ENCODE results near the gene TRAF2. TPM values are rescaled to one million over a fixed set of nuclear protein-coding genes. Genes with fewer than 3 reads are reported as not detected.

TRAF2 gene
- total RNA-seq, 1 donor from 2014 or later: 14.4 TPM

DNA sequence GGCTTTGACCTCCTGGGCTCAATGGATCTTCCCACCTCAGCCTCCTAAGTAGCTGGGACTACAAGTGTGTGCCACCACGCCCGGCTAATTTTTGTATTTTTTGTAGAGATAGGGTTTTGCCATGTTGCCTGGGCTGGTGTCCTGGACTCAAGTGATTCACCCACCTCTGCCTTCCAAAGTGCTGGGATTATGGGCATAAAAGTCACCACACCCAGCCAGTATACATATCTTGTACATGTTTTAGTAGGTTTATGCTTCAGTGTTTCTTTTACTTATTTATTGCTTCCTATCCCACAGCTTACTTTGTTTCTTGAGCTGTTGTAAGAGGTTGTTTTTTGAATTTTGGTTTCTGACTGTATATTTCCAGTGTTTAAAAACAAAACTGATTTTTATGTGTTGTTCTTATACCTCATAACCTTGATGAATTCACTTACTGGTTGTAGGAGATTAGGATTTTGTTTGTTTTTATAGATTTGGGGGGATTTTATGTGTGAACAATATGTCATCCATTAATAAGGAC, 45.4 kb downstream of the TRAF2 start:
- no peaks in the 10 kb centered on the region for H3K36me3 ChIP-seq (ENCODE audit: insufficient read depth, low read length)
- peaks cover 3% of the 10 kb centered on the region for H4K20me1 ChIP-seq (ENCODE audit: insufficient read depth, low read length)
- no peak overlapping the region for H3K4me2 ChIP-seq (ENCODE audit: low read length)
- DNase-seq (ENCODE audit: low read depth) (no peak), FAIRE-seq (no peak)
- H3K4me3 ChIP-seq (ENCODE audit: insufficient read depth, low read depth, low read length): no peak overlapping the region
- TF ChIP-seq, protein P1, sequence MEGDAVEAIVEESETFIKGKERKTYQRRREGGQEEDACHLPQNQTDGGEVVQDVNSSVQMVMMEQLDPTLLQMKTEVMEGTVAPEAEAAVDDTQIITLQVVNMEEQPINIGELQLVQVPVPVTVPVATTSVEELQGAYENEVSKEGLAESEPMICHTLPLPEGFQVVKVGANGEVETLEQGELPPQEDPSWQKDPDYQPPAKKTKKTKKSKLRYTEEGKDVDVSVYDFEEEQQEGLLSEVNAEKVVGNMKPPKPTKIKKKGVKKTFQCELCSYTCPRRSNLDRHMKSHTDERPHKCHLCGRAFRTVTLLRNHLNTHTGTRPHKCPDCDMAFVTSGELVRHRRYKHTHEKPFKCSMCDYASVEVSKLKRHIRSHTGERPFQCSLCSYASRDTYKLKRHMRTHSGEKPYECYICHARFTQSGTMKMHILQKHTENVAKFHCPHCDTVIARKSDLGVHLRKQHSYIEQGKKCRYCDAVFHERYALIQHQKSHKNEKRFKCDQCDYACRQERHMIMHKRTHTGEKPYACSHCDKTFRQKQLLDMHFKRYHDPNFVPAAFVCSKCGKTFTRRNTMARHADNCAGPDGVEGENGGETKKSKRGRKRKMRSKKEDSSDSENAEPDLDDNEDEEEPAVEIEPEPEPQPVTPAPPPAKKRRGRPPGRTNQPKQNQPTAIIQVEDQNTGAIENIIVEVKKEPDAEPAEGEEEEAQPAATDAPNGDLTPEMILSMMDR (IDR thresholded peaks at IDR 0.05; ENCODE audit: insufficient read depth, low read depth, low read length): no peak
- TF ChIP-seq EZH2 (IDR thresholded peaks at IDR 0.05; ENCODE audit: insufficient read depth, low read length): no peak
- no peaks in the 10 kb centered on the region for H3K79me2 ChIP-seq (ENCODE audit: insufficient read depth, low read length)
- no peaks in the 10 kb centered on the region for H3K27me3 ChIP-seq (ENCODE audit: insufficient read depth, low read length)
- H3K9me3 ChIP-seq (ENCODE audit: insufficient read depth, low read depth, low read length): no peaks in the 10 kb centered on the region
- Mint-ChIP-seq H3K27me3 (ENCODE audit: low read depth, unreplicated experiment) (no peaks in the 10 kb centered on the region), H3K36me3 (ENCODE audit: low read depth, unreplicated experiment) (peaks cover 21% of the 10 kb centered on the region), H3K4me1 (ENCODE audit: low read depth, unreplicated experiment) (no peaks in the 10 kb centered on the region), H3K27ac (ENCODE audit: unreplicated experiment) (no peak overlapping the region), H3K4me3 (ENCODE audit: unreplicated experiment) (no peak overlapping the region), H3K9me3 (ENCODE audit: unreplicated experiment) (peaks cover 7% of the 10 kb centered on the region)
- H2AFZ ChIP-seq (ENCODE audit: low read depth, low read length): no peak overlapping the region
- H3K27ac ChIP-seq (ENCODE audit: low read depth, low read length): no peak overlapping the region
- H3K9ac ChIP-seq (ENCODE audit: low read length): no peak overlapping the region
- peaks cover 6% of the 10 kb centered on the region for H3K4me1 ChIP-seq (ENCODE audit: insufficient read depth, low read length)

DNA sequence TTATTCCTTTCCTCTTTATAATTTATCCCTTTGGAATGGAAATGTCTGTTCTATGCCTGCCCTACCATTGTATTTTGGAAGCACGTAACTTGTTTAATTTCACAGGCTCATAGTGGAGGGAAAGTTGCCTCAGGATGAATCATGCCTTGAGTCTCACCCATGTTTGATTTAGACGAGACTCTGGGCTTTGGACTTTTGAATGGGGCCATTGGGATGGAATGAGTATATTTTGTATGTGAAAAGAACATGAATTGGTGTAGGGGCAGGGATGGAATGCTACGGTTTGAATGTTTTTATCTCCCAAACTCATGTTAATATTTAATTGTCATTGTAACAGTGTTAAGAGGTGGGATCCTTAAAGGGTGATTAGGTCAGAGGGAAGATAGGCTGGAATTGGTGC, 48.0 kb downstream of the TRAF2 start:
- H3K4me1 ChIP-seq (ENCODE audit: insufficient read depth, low read length): no peaks in the 10 kb centered on the region
- FAIRE-seq (no peak), DNase-seq (ENCODE audit: low read depth) (no peak)
- Mint-ChIP-seq H3K27me3 (ENCODE audit: low read depth, unreplicated experiment) (no peaks in the 10 kb centered on the region), H3K27ac (ENCODE audit: unreplicated experiment) (no peak overlapping the region), H3K9me3 (ENCODE audit: unreplicated experiment) (peaks cover 7% of the 10 kb centered on the region), H3K36me3 (ENCODE audit: low read depth, unreplicated experiment) (peaks cover 16% of the 10 kb centered on the region), H3K4me1 (ENCODE audit: low read depth, unreplicated experiment) (no peaks in the 10 kb centered on the region), H3K4me3 (ENCODE audit: unreplicated experiment) (no peak overlapping the region)
- TF ChIP-seq, protein P1 (IDR thresholded peaks at IDR 0.05; ENCODE audit: insufficient read depth, low read depth, low read length): no peak
- no peak for TF ChIP-seq EZH2 (IDR thresholded peaks at IDR 0.05; ENCODE audit: insufficient read depth, low read length)
- H3K27me3 ChIP-seq (ENCODE audit: insufficient read depth, low read length): no peaks in the 10 kb centered on the region
- H3K4me3 ChIP-seq (ENCODE audit: insufficient read depth, low read depth, low read length): no peak overlapping the region
- no peaks in the 10 kb centered on the region for H3K36me3 ChIP-seq (ENCODE audit: insufficient read depth, low read length)
- H3K9ac ChIP-seq (ENCODE audit: low read length): no peak overlapping the region
- peaks cover 10% of the 10 kb centered on the region for H4K20me1 ChIP-seq (ENCODE audit: insufficient read depth, low read length)
- H3K27ac ChIP-seq (ENCODE audit: low read depth, low read length): no peak overlapping the region
- no peaks in the 10 kb centered on the region for H3K9me3 ChIP-seq (ENCODE audit: insufficient read depth, low read depth, low read length)
- H2AFZ ChIP-seq (ENCODE audit: low read depth, low read length): no peak overlapping the region
- H3K4me2 ChIP-seq (ENCODE audit: low read length): no peak overlapping the region
- H3K79me2 ChIP-seq (ENCODE audit: insufficient read depth, low read length): no peaks in the 10 kb centered on the region

DNA sequence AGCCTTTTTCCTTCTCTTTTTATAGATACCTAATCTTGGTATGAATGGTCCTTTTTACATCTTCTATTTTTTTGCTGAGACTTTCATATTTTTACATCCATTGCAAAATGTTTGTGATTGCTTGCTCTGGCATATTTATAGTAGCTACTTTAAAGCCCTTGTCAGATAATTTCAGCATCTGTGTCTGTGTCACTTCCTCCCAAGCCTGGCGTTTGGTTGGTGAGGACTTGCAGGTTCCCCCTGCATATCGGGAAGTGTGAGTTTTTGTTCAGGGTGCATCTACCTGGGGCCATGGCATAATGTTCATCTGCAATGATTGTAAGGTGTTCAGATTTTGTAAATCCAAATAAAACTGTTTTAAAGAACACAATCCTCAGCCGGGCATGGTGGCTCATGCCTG, 49.3 kb downstream of the TRAF2 start:
- Histone ChIP-seq H3K4me1 (ENCODE audit: insufficient read depth, low read length) (no peaks in the 10 kb centered on the region), H3K79me2 (ENCODE audit: insufficient read depth, low read length) (peaks cover 10% of the 10 kb centered on the region), H3K9me3 (ENCODE audit: insufficient read depth, low read depth, low read length) (no peaks in the 10 kb centered on the region), H3K9ac (ENCODE audit: low read length) (no peak overlapping the region), H3K4me2 (ENCODE audit: low read length) (no peak overlapping the region), H3K27me3 (ENCODE audit: insufficient read depth, low read length) (no peaks in the 10 kb centered on the region), H2AFZ (ENCODE audit: low read depth, low read length) (no peak overlapping the region), H3K4me3 (ENCODE audit: insufficient read depth, low read depth, low read length) (no peak overlapping the region), H3K27ac (ENCODE audit: low read depth, low read length) (no peak overlapping the region), H3K36me3 (ENCODE audit: insufficient read depth, low read length) (no peaks in the 10 kb centered on the region), H4K20me1 (ENCODE audit: insufficient read depth, low read length) (peaks cover 20% of the 10 kb centered on the region)
- Mint-ChIP-seq H3K4me1 (ENCODE audit: low read depth, unreplicated experiment) (no peaks in the 10 kb centered on the region), H3K36me3 (ENCODE audit: low read depth, unreplicated experiment) (peaks cover 11% of the 10 kb centered on the region), H3K9me3 (ENCODE audit: unreplicated experiment) (peaks cover 7% of the 10 kb centered on the region), H3K27me3 (ENCODE audit: low read depth, unreplicated experiment) (no peaks in the 10 kb centered on the region), H3K4me3 (ENCODE audit: unreplicated experiment) (no peak overlapping the region), H3K27ac (ENCODE audit: unreplicated experiment) (no peak overlapping the region)
- FAIRE-seq (no peak), DNase-seq (ENCODE audit: low read depth) (no peak)
- TF ChIP-seq EZH2 (IDR thresholded peaks at IDR 0.05; ENCODE audit: insufficient read depth, low read length): no peak
- TF ChIP-seq, protein P1 (IDR thresholded peaks at IDR 0.05; ENCODE audit: insufficient read depth, low read depth, low read length): no peak

Measured in astrocyte (in vitro differentiated cells and primary cell).